NCI-H446 (cell line): Measurements from ENCODE around the gene NDUFA13.
"Not testable (repeated sequence)": the region's sequence is repeated elsewhere in the genome, so short reads cannot be mapped to it uniquely, and the experiment has no call there.

ENCODE experiments used
- DNase-seq, 2 experiments: peaks; one replicate each; lab custom pipeline; 2025; lab: John Stamatoyannopoulos, UW

Gene NDUFA13

GRCh38 chr19:19515642-19516519, at the start of gene NDUFA13:
Gene NDUFA13, plus strand, starts transcription at chr19:19516225. Its CDS starts 14 bp downstream, at chr19:19516239.
- DNase-seq = peak; percentile 92 to 96

GRCh38 chr19:19468424-19469050, 47.5 kb upstream of the NDUFA13 start:
- no peak for DNase-seq

GRCh38 chr19:19470579-19470978, 45.4 kb upstream of the NDUFA13 start:
- no peak for DNase-seq

GRCh38 chr19:19471682-19472081, 44.3 kb upstream of the NDUFA13 start:
- DNase-seq = no peak

- not testable (repeated sequence) for DNase-seq
Measured at GRCh38 chr19:19472106-19472505, 43.9 kb upstream of the NDUFA13 start.

- DNase-seq = no peak
Measured at GRCh38 chr19:19475015-19475765, 40.8 kb upstream of the NDUFA13 start.

GRCh38 chr19:19475849-19476828, 39.9 kb upstream of the NDUFA13 start:
- no peak for DNase-seq

- DNase-seq = no peak
Measured at GRCh38 chr19:19477705-19478383, 38.2 kb upstream of the NDUFA13 start.

- no peak for DNase-seq
Measured at GRCh38 chr19:19480688-19481087, 35.3 kb upstream of the NDUFA13 start.

GRCh38 chr19:19482809-19483596, 33.0 kb upstream of the NDUFA13 start:
- DNase-seq = no peak

- DNase-seq = no peak
Measured at GRCh38 chr19:19485161-19485997, 30.6 kb upstream of the NDUFA13 start.

GRCh38 chr19:19485998-19486290, 30.1 kb upstream of the NDUFA13 start:
- DNase-seq = no peak

GRCh38 chr19:19486343-19487076, 29.5 kb upstream of the NDUFA13 start:
- no peak for DNase-seq

GRCh38 chr19:19487077-19487949, 28.7 kb upstream of the NDUFA13 start:
- DNase-seq = no peak

- no peak for DNase-seq
Measured at GRCh38 chr19:19487950-19488874, 27.8 kb upstream of the NDUFA13 start.
